NCI-H1417 treated with DMSO at 0.1 percent for 48 hours (cell line): ENCODE measurements around the gene NTSR1.

Experiments used
- DNase-seq: peaks from one replicate; lab custom pipeline; 2025; lab: John Stamatoyannopoulos, UW

NTSR1 gene

GRCh38 chr20:62740286-62741141, 31.9 kb downstream of the NTSR1 start:
- DNase-seq, result no peak

GRCh38 chr20:62741191-62741691, 32.6 kb downstream of the NTSR1 start:
- DNase-seq, result no peak

GRCh38 chr20:62741701-62742491, 33.3 kb downstream of the NTSR1 start:
- no peak for DNase-seq

GRCh38 chr20:62742550-62742949, 33.9 kb downstream of the NTSR1 start:
- no peak for DNase-seq

- DNase-seq, result no peak
Observed at GRCh38 chr20:62742979-62743776, 34.5 kb downstream of the NTSR1 start.

- DNase-seq, result no peak
Observed at GRCh38 chr20:62743777-62744317, 35.2 kb downstream of the NTSR1 start.

GRCh38 chr20:62744741-62745191, 36.1 kb downstream of the NTSR1 start:
- no peak for DNase-seq

GRCh38 chr20:62745279-62745951, 36.8 kb downstream of the NTSR1 start:
- no peak for DNase-seq

- DNase-seq, result no peak
Observed at GRCh38 chr20:62745952-62746288, 37.3 kb downstream of the NTSR1 start.

GRCh38 chr20:62748311-62748710, 39.7 kb downstream of the NTSR1 start:
- DNase-seq, result no peak

GRCh38 chr20:62749851-62750445, 41.3 kb downstream of the NTSR1 start:
- no peak for DNase-seq

- no peak for DNase-seq
Observed at GRCh38 chr20:62751551-62752150, 43.0 kb downstream of the NTSR1 start.

- no peak for DNase-seq
Observed at GRCh38 chr20:62752181-62752670, 43.6 kb downstream of the NTSR1 start.

GRCh38 chr20:62752671-62753501, 44.2 kb downstream of the NTSR1 start:
- DNase-seq, result no peak

- no peak for DNase-seq
Observed at GRCh38 chr20:62753626-62754025, 45.0 kb downstream of the NTSR1 start.

GRCh38 chr20:62754122-62754990, 45.7 kb downstream of the NTSR1 start:
- no peak for DNase-seq

GRCh38 chr20:62754991-62755356, 46.3 kb downstream of the NTSR1 start:
- DNase-seq, result no peak
